Osteocyte (in vitro differentiated cells): ENCODE data around the gene TDRD9. TPM values are rescaled to one million over a fixed set of nuclear protein-coding genes. Genes with fewer than 3 reads are reported as not detected.
"Not testable (repeated sequence)": the region's sequence is repeated elsewhere in the genome, so short reads cannot be mapped to it uniquely, and the experiment has no call there.

ENCODE experiments used
- DNase-seq: peaks from one replicate; pipeline ENCODE4 v3.0.0; 2021; ENCODE audit warnings: mixed read lengths; ENCODE audit not compliant: unreplicated experiment; ENCODE audit errors: extremely low spot score
- H3K27ac Mint-ChIP-seq: one replicate; pipeline ENCODE4 v1.8.0; 2021; ENCODE audit warnings: mild to moderate bottlenecking, mixed read lengths; ENCODE audit not compliant: unreplicated experiment
- H3K27me3 Mint-ChIP-seq: one replicate; pipeline ENCODE4 v1.8.0; 2021; ENCODE audit warnings: mixed read lengths; ENCODE audit not compliant: unreplicated experiment
- H3K36me3 Mint-ChIP-seq: one replicate; pipeline ENCODE4 v1.8.0; 2021; ENCODE audit warnings: mixed read lengths; ENCODE audit not compliant: unreplicated experiment
- H3K4me1 Mint-ChIP-seq: one replicate; pipeline ENCODE4 v1.8.0; 2021; ENCODE audit warnings: mixed read lengths; ENCODE audit not compliant: unreplicated experiment
- H3K4me3 Mint-ChIP-seq: one replicate; pipeline ENCODE4 v1.8.0; 2021; ENCODE audit warnings: mild to moderate bottlenecking, moderate library complexity, mixed read lengths; ENCODE audit not compliant: unreplicated experiment
- H3K9me3 Mint-ChIP-seq: one replicate; pipeline ENCODE4 v1.8.0; 2021; ENCODE audit warnings: mixed read lengths; ENCODE audit not compliant: unreplicated experiment
- total RNA-seq: library from RNA; stranded (reverse); gene quantifications from 2 replicates; pipeline ENCODE4 v1.2.1, GENCODE V29; 2021
- TF ChIP-seq, protein P1 (sequence below): fragments of 200-600 bp; sonication (generic); IDR thresholded peaks from 2 replicates; pipeline ENCODE4 v1.5.0; 2021; ENCODE audit warnings: antibody characterized with exemption, mild to moderate bottlenecking, moderate library complexity

TDRD9 gene
- total RNA-seq, 1 donor from 2014 or later, result not detected

DNA sequence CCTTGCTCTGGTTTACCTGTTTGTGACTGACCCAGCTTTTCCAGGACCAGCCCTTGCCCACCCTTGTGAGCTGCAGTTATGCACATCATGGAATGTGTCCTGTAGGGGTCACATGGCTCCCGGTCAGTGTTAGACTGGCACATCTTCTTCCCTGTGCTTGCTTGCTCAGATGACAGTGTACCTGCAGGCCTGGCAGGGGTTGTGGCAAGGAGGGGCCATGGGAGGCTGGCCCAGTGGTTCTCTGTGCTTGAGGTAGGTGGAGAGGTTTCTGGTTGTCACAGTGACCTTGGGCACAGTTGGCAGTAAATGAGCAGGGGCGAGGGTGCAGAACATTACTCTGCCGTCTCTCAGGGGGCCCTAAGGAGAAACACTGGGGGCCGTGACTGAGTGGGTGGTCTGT, 41.7 kb downstream of the TDRD9 start:
- Mint-ChIP-seq H3K27ac (no peak overlapping the region), H3K27me3 (peaks cover 8% of the 10 kb centered on the region), H3K9me3 (no peaks in the 10 kb centered on the region), H3K4me1 (no peaks in the 10 kb centered on the region), H3K36me3 (no peaks in the 10 kb centered on the region), H3K4me3 (no peak overlapping the region)
- TF ChIP-seq, protein P1, sequence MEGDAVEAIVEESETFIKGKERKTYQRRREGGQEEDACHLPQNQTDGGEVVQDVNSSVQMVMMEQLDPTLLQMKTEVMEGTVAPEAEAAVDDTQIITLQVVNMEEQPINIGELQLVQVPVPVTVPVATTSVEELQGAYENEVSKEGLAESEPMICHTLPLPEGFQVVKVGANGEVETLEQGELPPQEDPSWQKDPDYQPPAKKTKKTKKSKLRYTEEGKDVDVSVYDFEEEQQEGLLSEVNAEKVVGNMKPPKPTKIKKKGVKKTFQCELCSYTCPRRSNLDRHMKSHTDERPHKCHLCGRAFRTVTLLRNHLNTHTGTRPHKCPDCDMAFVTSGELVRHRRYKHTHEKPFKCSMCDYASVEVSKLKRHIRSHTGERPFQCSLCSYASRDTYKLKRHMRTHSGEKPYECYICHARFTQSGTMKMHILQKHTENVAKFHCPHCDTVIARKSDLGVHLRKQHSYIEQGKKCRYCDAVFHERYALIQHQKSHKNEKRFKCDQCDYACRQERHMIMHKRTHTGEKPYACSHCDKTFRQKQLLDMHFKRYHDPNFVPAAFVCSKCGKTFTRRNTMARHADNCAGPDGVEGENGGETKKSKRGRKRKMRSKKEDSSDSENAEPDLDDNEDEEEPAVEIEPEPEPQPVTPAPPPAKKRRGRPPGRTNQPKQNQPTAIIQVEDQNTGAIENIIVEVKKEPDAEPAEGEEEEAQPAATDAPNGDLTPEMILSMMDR, result no peak
- no peak for DNase-seq

DNA sequence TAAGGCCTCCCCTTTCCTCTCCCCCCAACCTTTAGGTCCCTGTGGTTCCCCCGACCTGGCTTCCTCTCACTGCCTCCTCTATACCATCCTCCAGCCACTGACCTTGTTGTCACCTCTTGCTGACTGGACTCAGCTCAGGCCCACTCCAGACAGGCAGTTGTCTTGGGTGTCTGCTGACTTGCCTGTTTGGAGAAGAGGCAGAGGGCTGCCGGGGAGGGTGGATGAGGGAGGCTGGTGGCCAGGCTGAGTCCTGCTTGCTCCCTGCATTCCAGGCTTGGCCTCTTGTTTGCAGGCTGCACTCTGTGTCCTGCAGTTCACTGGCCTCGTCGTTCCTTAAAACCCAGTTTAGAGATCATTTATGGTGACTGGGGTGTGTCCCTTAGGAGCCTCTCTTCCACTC, 45.1 kb downstream of the TDRD9 start:
- no peak for DNase-seq
- peaks cover 4% of the 10 kb centered on the region for H3K9me3 Mint-ChIP-seq
- H3K4me3 Mint-ChIP-seq, result no peak overlapping the region
- TF ChIP-seq, protein P1, result no peak
- no peaks in the 10 kb centered on the region for H3K36me3 Mint-ChIP-seq
- no peak overlapping the region for H3K27ac Mint-ChIP-seq
- no peaks in the 10 kb centered on the region for H3K4me1 Mint-ChIP-seq
- H3K27me3 Mint-ChIP-seq, result peaks cover 15% of the 10 kb centered on the region

DNA sequence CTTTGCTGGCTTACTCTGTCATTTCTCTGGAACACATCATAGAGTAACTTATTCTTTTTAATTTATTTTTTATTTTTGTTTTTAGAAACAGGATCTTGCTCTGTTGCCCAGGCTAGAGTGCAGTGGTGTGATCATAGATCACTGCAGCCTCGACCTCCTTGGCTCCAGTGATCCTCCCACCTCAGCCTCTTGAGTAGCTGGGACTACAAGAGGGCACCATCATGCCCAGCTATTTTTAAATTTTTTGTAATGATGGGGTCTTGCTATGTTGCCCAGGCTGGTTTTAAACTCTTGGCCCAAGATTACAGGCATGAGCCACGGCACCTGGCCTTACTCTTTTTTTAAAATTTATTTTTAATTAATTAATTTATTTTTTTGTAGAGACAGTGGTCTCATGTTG, 46.3 kb downstream of the TDRD9 start:
- no peak overlapping the region for H3K4me3 Mint-ChIP-seq
- no peaks in the 10 kb centered on the region for H3K4me1 Mint-ChIP-seq
- DNase-seq, result no peak
- H3K9me3 Mint-ChIP-seq, result peaks cover 4% of the 10 kb centered on the region
- TF ChIP-seq, protein P1, result no peak
- peaks cover 19% of the 10 kb centered on the region for H3K27me3 Mint-ChIP-seq
- H3K36me3 Mint-ChIP-seq, result no peaks in the 10 kb centered on the region
- no peak overlapping the region for H3K27ac Mint-ChIP-seq

DNA sequence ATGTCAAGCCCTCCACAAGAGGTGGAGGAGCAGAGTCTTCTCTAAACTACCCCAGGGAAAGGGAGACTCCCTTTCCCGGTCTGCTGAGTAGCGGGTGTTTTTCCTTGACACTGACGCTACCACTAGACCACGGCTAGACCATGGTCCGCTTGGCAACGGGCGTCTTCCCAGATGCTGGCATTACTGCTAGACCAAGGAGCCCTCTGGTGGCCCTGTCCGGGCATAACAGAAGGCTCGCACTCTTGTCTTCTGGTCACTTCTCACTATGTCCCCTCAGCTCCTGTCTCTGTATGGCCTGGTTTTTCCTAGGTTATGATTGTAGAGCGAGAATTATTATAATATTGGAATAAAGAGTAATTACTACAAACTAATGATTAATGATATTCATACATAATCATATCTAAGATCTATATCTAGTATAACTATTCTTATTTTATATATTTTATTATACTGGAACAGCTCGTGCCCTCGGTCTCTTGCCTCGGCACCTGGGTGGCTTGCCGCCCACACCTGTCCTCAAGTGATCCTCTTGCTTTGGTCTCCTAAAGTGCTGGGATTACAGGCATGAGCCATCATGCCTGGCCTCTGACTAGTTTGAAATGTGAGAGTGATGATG, 52.5 kb downstream of the TDRD9 start:
- not testable (repeated sequence) for H3K27ac Mint-ChIP-seq, H3K4me3 Mint-ChIP-seq, H3K36me3 Mint-ChIP-seq, H3K9me3 Mint-ChIP-seq, H3K4me1 Mint-ChIP-seq
- peaks cover 30% of the 10 kb centered on the region for H3K27me3 Mint-ChIP-seq
- DNase-seq, result peak; percentile 85
- TF ChIP-seq, protein P1, result peak; percentile 74

DNA sequence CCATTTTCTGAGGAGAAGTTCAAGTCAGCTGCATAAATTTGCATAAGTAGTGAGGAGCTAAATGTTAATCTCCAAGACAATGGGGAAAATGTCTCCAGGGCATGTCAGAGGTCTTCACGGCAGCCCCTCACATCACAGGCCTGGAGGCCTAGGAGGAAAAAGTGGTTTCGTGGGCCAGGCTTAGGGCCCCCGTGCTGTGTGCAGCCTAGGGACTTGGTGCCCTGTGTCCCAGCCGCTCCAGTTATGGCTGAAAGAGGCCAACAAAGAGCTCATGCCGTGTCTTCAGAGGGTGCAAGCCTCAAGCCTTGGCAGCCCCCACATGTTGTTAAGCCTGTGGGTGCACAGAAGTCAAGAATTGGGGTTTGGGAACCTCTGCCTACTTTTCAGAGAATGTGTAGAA, 55.9 kb downstream of the TDRD9 start:
- no peaks in the 10 kb centered on the region for H3K36me3 Mint-ChIP-seq
- no peak overlapping the region for H3K27ac Mint-ChIP-seq
- peak; percentile 51 for DNase-seq
- H3K4me1 Mint-ChIP-seq, result no peaks in the 10 kb centered on the region
- TF ChIP-seq, protein P1, result no peak
- H3K27me3 Mint-ChIP-seq, result peaks cover 36% of the 10 kb centered on the region
- peaks cover 13% of the 10 kb centered on the region for H3K9me3 Mint-ChIP-seq
- no peak overlapping the region for H3K4me3 Mint-ChIP-seq
